Liver (tissue), 9 donors: ENCODE data around the gene F7. TPM values are rescaled to one million over a fixed set of nuclear protein-coding genes. Genes with fewer than 3 reads are reported as not detected.

ENCODE experiments used
- DNase-seq: peaks from one replicate; pipeline ENCODE4 v3.0.0-alpha.2; 2017; ENCODE audit warnings: low spot score
- H3K27ac ChIP-seq, 2 donors: one replicate each; pipeline ENCODE4 v1.7.0; 2013; ENCODE audit warnings: inconsistent platforms in 2 of 2, low read length in 2 of 2, control low read depth in 1 of 2, low read depth in 1 of 2, mild to moderate bottlenecking in 1 of 2
- H3K27me3 ChIP-seq, 4 donors: one replicate each; pipeline versions ENCODE4 v1.6.1 to v1.7.0; 2013; ENCODE audit warnings: low read length in 3 of 4, inconsistent platforms in 1 of 4, mild to moderate bottlenecking in 1 of 4, moderate library complexity in 1 of 4; ENCODE audit not compliant: control insufficient read depth in 4 of 4, insufficient read depth in 4 of 4
- H3K36me3 ChIP-seq, 4 donors: one replicate each; pipeline versions ENCODE4 v1.6.1 to v1.7.0; 2013; ENCODE audit warnings: low read length in 3 of 4, mild to moderate bottlenecking in 3 of 4, low read depth in 1 of 4, moderate library complexity in 1 of 4; ENCODE audit not compliant: control insufficient read depth in 4 of 4, insufficient read depth in 3 of 4
- H3K4me1 ChIP-seq, 4 donors: one replicate each; pipeline versions ENCODE4 v1.6.1 to v1.7.0; 2013; ENCODE audit warnings: low read length in 3 of 4, mild to moderate bottlenecking in 3 of 4, moderate library complexity in 1 of 4; ENCODE audit not compliant: control insufficient read depth in 4 of 4, insufficient read depth in 4 of 4
- H3K4me3 ChIP-seq, 3 donors: one replicate each; pipeline versions ENCODE4 v1.6.1 to v1.7.0; 2013; ENCODE audit warnings: low read length in 3 of 3, control low read depth in 1 of 3, low read depth in 1 of 3, mild to moderate bottlenecking in 1 of 3
- H3K9ac ChIP-seq, 2 donors: one replicate each; pipeline ENCODE4 v1.7.0; 2013; ENCODE audit warnings: low read length in 2 of 2, mild to moderate bottlenecking in 2 of 2, moderate library complexity in 2 of 2, control low read depth in 1 of 2, low read depth in 1 of 2
- H3K9me3 ChIP-seq, 4 donors: one replicate each; pipeline versions ENCODE4 v1.6.1 to v1.7.0; 2013; ENCODE audit warnings: low read length in 3 of 4; ENCODE audit not compliant: control insufficient read depth in 4 of 4
- ATF3 ChIP-seq: IDR thresholded peaks from 2 replicates; pipeline ENCODE4 v1.6.1; 2016; ENCODE audit warnings: antibody characterized with exemption
- CTCF ChIP-seq: fragments of 150-350 bp; IDR thresholded peaks from 2 replicates; pipeline ENCODE4 v1.5.1; 2017; ENCODE audit warnings: improper control_type of control experiment, low read depth, low read length; ENCODE audit not compliant: missing input control
- GABPA ChIP-seq, 2 donors: IDR thresholded peaks in 1 of 2; conservative IDR thresholded peaks in 1 of 2; 2 replicates each; pipeline ENCODE4 v1.6.1; 2016; ENCODE audit warnings: antibody characterized with exemption in 2 of 2, mild to moderate bottlenecking in 1 of 2, moderate library complexity in 1 of 2
- HNF4A ChIP-seq, 2 donors: conservative IDR thresholded peaks; 2 replicates each; pipeline ENCODE4 v1.6.1; 2016; ENCODE audit warnings: antibody characterized with exemption in 2 of 2, mild to moderate bottlenecking in 2 of 2
- HNF4G ChIP-seq: IDR thresholded peaks from 2 replicates; pipeline ENCODE4 v1.6.1; 2016; ENCODE audit warnings: antibody characterized with exemption
- JUND ChIP-seq, 2 donors: IDR thresholded peaks; 2 replicates each; pipeline ENCODE4 v1.6.1; 2016; ENCODE audit warnings: antibody characterized with exemption in 2 of 2
- MAX ChIP-seq: IDR thresholded peaks from 2 replicates; pipeline ENCODE4 v1.6.1; 2016; ENCODE audit warnings: antibody characterized with exemption
- NR2F2 ChIP-seq: IDR thresholded peaks from 2 replicates; pipeline ENCODE4 v1.6.1; 2016; ENCODE audit warnings: antibody characterized with exemption
- RAD21 ChIP-seq, 2 donors: IDR thresholded peaks; 2 replicates each; pipeline ENCODE4 v1.6.1; 2016; ENCODE audit warnings: antibody characterized with exemption in 2 of 2, mild to moderate bottlenecking in 2 of 2
- RXRA ChIP-seq, 2 donors: IDR thresholded peaks; 2 replicates each; pipeline ENCODE4 v1.6.1; 2017 to 2018; ENCODE audit warnings: antibody characterized with exemption in 2 of 2, mild to moderate bottlenecking in 1 of 2
- YY1 ChIP-seq: IDR thresholded peaks from 2 replicates; pipeline ENCODE4 v1.6.1; 2016; ENCODE audit warnings: antibody characterized with exemption, mild to moderate bottlenecking
- ZBTB33 ChIP-seq: IDR thresholded peaks from 2 replicates; pipeline ENCODE4 v1.6.1; 2016; ENCODE audit warnings: antibody characterized with exemption
- WGBS: extraction: QIAGEN DNeasy Blood & Tissue Kit; methylation state at CpG from one replicate; pipeline ENCODE4 v1.1.7; 2013; 5-methylcytosine and 5-hydroxymethylcytosine counted together
- polyA plus RNA-seq, 2 donors: library from polyadenylated mRNA; stranded (reverse) in 1 of 2; unstranded in 1 of 2; fragments of 200-250 nt in 1 of 2; fragments of >200 nt in 1 of 2; fragmentation: Nextera tagmentation in 1 of 2; extraction: Ambion mirVana in 1 of 2; gene quantifications; one replicate each; pipeline versions ENCODE4 v1.2.1 to v1.2.3, GENCODE V29; 2013 to 2015
- total RNA-seq, 2 donors: library from RNA; depleted of rRNA; stranded (reverse); fragments of >200 nt; gene quantifications; one replicate each; pipeline ENCODE4 v1.2.3, GENCODE V29; 2014
- donor health status: healthy.
- donor health status: healthy.
- donor health status: healthy.
- donor health status: healthy.
- donor health status: healthy.

Gene F7
- total and polyA plus RNA-seq, 4 donors = 46.6 to 92.6 (median 66.2) TPM

GRCh38 chr13:113119166-113119821 is 13.7 kb downstream of the F7 start:
- TF ChIP-seq HNF4A (conservative IDR thresholded peaks at IDR 0.05) (no peak), ATF3 (no peak), JUND (IDR thresholded peaks at IDR 0.05) (peak in 1 of 2 donors; percentile 69), GABPA (IDR thresholded peaks at IDR 0.05 in 1 of 2, conservative IDR thresholded peaks at IDR 0.05 in 1 of 2) (no peak)
- Histone ChIP-seq H3K27me3 (no peaks in the 10 kb centered on the region), H3K4me3 (no peak overlapping the region), H3K27ac (no peak overlapping the region), H3K9me3 (no peaks in the 10 kb centered on the region), H3K4me1 (peaks cover 3 to 27% (median 17%) of the 10 kb centered on the region in 4 donors), H3K36me3 (peaks cover 0 to 6% (median 5%) of the 10 kb centered on the region in 4 donors), H3K9ac (no peak overlapping the region)
- DNase-seq = peak; percentile 25
- 92% methylated on average over 16 of the region's 16 CpGs for WGBS

GRCh38 chr13:113119822-113120189 is 14.2 kb downstream of the F7 start:
- Histone ChIP-seq H3K4me1 (peaks cover 3 to 29% (median 18%) of the 10 kb centered on the region in 4 donors), H3K4me3 (no peak overlapping the region), H3K36me3 (peaks cover 0 to 6% (median 5%) of the 10 kb centered on the region in 4 donors), H3K27ac (no peak overlapping the region), H3K9me3 (no peaks in the 10 kb centered on the region), H3K27me3 (no peaks in the 10 kb centered on the region), H3K9ac (no peak overlapping the region)
- WGBS = 96% methylated on average over 7 of the region's 7 CpGs
- peak; percentile 4 for DNase-seq
- no peak for TF ChIP-seq ATF3
- no peak for TF ChIP-seq YY1
- TF ChIP-seq HNF4G = no peak
- no peak for TF ChIP-seq NR2F2
- TF ChIP-seq CTCF = no peak
- TF ChIP-seq MAX = no peak
- no peak for TF ChIP-seq ZBTB33
- TF ChIP-seq RXRA (IDR thresholded peaks at IDR 0.05) = no peak
- TF ChIP-seq RAD21 (IDR thresholded peaks at IDR 0.05) = no peak
- no peak for TF ChIP-seq HNF4A (conservative IDR thresholded peaks at IDR 0.05)
- TF ChIP-seq GABPA (IDR thresholded peaks at IDR 0.05 in 1 of 2, conservative IDR thresholded peaks at IDR 0.05 in 1 of 2) = no peak
